SK-N-SH (cell line): ENCODE results near the gene SIM1.

Source experiments
- SMC3 ChIP-seq: IDR thresholded peaks from 2 replicates; pipeline ENCODE4 v1.6.1; 2012; ENCODE audit warnings: low read depth, low read length, improper control_type of control experiment
- TF ChIP-seq, protein P1 (sequence below): IDR thresholded peaks from 2 replicates; pipeline ENCODE4 v1.4.0; 2012; ENCODE audit warnings: low read depth

DNA sequence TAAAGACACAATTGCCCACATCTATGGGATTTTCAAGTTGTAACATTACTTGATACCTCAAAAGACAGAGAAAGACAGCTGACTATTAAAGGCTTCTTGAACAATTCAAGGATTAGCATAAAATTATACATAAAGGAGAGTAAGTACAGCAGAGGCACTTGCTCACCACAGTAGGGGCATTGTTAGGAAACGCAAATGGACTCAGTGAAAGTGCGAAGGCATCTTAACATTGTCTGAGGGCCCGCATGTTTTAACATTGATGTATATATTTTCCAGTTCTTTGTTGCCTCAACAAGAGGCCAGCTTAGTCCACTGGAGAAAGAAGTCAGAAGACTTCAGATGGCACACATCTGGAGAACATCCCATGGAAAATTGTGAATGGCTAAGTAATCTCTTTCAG is 115.4 kb downstream of the SIM1 start:
- no peak for TF ChIP-seq SMC3
- TF ChIP-seq, protein P1, sequence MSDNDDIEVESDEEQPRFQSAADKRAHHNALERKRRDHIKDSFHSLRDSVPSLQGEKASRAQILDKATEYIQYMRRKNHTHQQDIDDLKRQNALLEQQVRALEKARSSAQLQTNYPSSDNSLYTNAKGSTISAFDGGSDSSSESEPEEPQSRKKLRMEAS = no peak
